Psoas muscle (tissue), 8 donors: Measurements from ENCODE around the gene HOXA6. TPM values are rescaled to one million over a fixed set of nuclear protein-coding genes. Genes with fewer than 3 reads are reported as not detected.

ENCODE experiments used
- ATAC-seq, 4 donors: fragments of 200-7000 bp; cut with Tn5 transposase; one replicate each; pipeline ENCODE4 v1.9.1; 2020; ENCODE audit warnings: moderate library complexity in 3 of 4, mild to moderate bottlenecking in 2 of 4
- DNase-seq, 2 donors: peaks; one replicate each; pipeline ENCODE4 v3.0.0-alpha.2; 2020
- H3K27ac ChIP-seq: fragments of 200-600 bp; one replicate; pipeline ENCODE4 v1.8.0; 2022
- H3K27me3 ChIP-seq, 3 donors: fragments of 200-600 bp in 1 of 3; one replicate each; pipeline versions ENCODE4 v1.6.1 to v1.8.0; 2013 to 2022; ENCODE audit warnings: low read length in 2 of 3, mild to moderate bottlenecking in 2 of 3, moderate library complexity in 1 of 3; ENCODE audit not compliant: insufficient read depth in 3 of 3
- H3K36me3 ChIP-seq, 2 donors: fragments of 200-600 bp in 1 of 2; one replicate each; pipeline versions ENCODE4 v1.6.1 to v1.8.0; 2013 to 2022; ENCODE audit warnings: low read depth in 1 of 2, mild to moderate bottlenecking in 1 of 2, moderate library complexity in 1 of 2; ENCODE audit not compliant: insufficient read depth in 1 of 2
- H3K4me1 ChIP-seq: fragments of 200-600 bp; one replicate; pipeline ENCODE4 v1.8.0; 2022
- H3K4me3 ChIP-seq: fragments of 200-600 bp; one replicate; pipeline ENCODE4 v1.8.0; 2022; ENCODE audit warnings: mild to moderate bottlenecking
- H3K9me3 ChIP-seq: fragments of 200-600 bp; one replicate; pipeline ENCODE4 v1.8.0; 2022
- CTCF ChIP-seq: fragments of 200-600 bp; IDR thresholded peaks from one replicate; pipeline ENCODE4 v1.8.0; 2022; ENCODE audit warnings: antibody characterized with exemption
- WGBS, 3 donors: extraction: QIAGEN DNeasy Blood & Tissue Kit; methylation state at CpG; one replicate each; pipeline versions ENCODE4 v1.1.6 to v1.1.7; 2013; 5-methylcytosine and 5-hydroxymethylcytosine counted together
- intact Hi-C, 2 donors: fragments of 100-400 bp; cut with DNase I; formaldehyde crosslinking; loops; one replicate each; pipeline versions ENCODE4 v1.11.0 to v1.14.2; 2022
- polyA plus RNA-seq, 3 donors: library from polyadenylated mRNA; stranded (reverse); fragments of 200-250 nt; gene quantifications; one replicate each; pipeline ENCODE4 v1.2.3, GENCODE V29; 2013
- total RNA-seq, 4 donors: library from RNA; stranded (reverse); fragmentation: NEBNext Ultra II Directional in 2 of 4; extraction: Animal tissue kit (Norgen Biotek cat#: 25700) in 2 of 4; gene quantifications; one replicate each; pipeline versions ENCODE4 v1.2.1 to v1.2.4, GENCODE V29; 2021 to 2023
- donor health status: healthy with polysubstance abuse.
- donor health status: DM: no; HTN: no; CAD: no; lungs with moderate emphysema.
- donor health status: Bipolar disorder and iron deficiency.
- donor health status: healthy.
- donor health status: DM: yes; HTN: yes; CAD: no.
- donor health status: DM: no; HTN: no; CAD: no.
- donor health status: DM: no; HTN: no; CAD: no.
- donor health status: DM: yes; HTN: yes; CAD: no.

HOXA6 gene
- total and polyA plus RNA-seq, 7 donors: 0.64 to 3.7 (median 2.9) TPM

DNA sequence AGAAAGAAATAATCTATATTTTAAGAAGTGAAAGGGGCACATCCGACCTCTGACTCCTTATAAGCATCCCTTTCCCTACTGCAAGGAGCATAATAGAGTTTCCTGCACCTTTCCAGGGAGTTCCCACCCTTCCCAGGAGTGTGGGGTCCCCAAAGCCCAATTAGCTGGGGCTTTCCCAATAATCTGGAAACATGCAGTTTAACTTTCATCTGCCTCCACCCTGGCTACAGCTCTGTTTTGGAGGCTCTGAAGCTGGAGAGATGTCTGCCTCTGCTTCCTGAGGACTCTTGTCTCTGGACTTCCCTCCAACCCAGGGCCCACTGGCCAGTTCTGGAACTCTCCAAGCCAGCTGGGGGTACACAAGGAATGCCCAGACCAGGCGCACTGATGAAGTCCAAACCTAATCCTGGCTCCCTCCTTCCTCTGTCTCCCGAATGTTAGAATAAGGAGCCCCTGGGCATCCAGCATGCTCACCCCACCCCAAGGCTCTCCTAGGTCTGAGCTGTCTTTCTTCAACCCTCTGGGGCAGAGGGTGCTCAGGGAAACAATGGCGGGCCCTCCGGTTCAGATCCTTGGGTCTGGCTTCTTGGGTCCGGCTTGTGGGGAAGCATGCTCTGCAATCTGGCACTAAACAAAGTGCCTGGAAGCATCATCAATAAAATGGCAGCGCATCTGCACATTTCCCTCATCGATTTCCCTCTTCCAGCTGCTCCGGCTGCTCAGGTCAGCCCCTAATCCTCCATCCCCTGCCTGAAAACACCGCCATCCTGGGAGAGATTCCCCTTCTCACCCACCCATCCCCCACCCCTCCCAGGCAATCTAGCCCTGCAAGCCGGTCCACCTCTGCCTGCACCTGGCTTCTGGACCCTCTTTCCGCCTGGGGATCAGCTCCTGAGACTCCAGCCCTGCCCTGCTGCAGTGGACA lies 30.4 kb downstream of the HOXA6 start:
- no peak for DNase-seq
- intact Hi-C loops: no loop called here
- Histone ChIP-seq H3K27ac (peak overlapping the region; percentile 64), H3K36me3 (peaks cover 0 to 8% of the 10 kb centered on the region in 2 donors), H3K4me1 (peaks cover 30% of the 10 kb centered on the region), H3K9me3 (no peaks in the 10 kb centered on the region), H3K4me3 (peak overlapping the region; percentile 46), H3K27me3 (no peaks in the 10 kb centered on the region)
- WGBS, 3 donors: 62 to 71% (median 70%) methylated on average over 12 of the region's 12 CpGs
- TF ChIP-seq CTCF: no peak
- no peak for ATAC-seq

DNA sequence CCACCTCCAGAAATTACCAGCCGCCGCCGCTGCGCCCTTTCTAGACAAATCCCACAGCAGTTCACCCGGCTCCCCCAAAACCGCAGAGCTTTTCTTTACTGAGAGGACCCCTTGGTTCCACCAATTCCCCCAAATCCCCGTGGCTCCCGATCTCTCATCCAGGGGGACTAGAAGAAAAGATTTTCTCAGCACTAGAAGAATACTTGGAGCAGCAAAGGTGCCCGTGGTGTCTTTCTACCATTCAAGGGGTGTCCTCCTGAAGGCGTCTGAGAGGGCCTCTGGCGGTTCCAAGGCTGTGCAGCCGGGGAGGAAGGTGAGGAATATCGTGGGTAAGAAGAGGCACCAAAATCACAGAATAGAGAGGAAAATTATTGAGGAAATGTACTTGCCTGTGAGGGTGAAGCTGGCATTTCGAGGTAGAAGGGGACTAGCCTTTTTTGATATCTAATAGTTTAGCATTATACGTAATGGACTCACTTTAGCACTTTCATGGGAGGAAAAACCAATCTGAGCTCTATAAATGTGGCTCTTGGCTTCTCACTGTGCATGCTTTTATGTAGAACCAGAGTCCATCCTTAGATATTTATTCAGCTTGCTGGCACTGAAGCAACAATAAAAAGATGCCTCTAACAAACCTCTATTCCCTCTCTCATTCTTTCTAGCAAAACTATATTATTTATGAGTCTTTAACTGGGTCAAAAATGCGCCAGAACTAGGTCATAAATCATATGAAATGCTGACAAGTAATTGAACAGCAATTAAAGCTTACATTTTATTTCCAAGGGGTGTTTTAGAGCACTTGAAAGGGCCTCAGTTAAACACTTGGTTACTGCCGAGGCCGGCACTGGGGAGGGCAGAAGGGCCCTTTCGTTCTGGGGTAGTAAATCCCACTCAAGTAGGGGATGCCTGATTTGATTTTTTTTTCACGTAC lies 31.3 kb downstream of the HOXA6 start:
- TF ChIP-seq CTCF: no peak
- DNase-seq: no peak
- H3K27me3 ChIP-seq: no peaks in the 10 kb centered on the region
- peak overlapping the region; percentile 64 for H3K27ac ChIP-seq
- H3K4me3 ChIP-seq: peak overlapping the region; percentile 46
- peaks cover 0 to 2% of the 10 kb centered on the region in 2 donors for H3K36me3 ChIP-seq
- no peak for ATAC-seq
- WGBS, 3 donors: 71 to 78% (median 74%) methylated on average over 20 of the region's 20 CpGs
- H3K9me3 ChIP-seq: no peaks in the 10 kb centered on the region
- intact Hi-C loops: no loop called here
- H3K4me1 ChIP-seq: peaks cover 34% of the 10 kb centered on the region

GRCh38 chr7:27115221-27116026 lies 32.1 kb downstream of the HOXA6 start:
- peak overlapping the region; percentile 64 for H3K27ac ChIP-seq
- ATAC-seq (no peak), DNase-seq (peak in 1 of 2 donors; percentile 49)
- peak overlapping the region; percentile 46 for H3K4me3 ChIP-seq
- intact Hi-C loops: no loop called here
- H3K4me1 ChIP-seq: peaks cover 34% of the 10 kb centered on the region
- H3K27me3 ChIP-seq: no peaks in the 10 kb centered on the region
- H3K36me3 ChIP-seq: peaks cover 0 to 2% of the 10 kb centered on the region in 2 donors
- no peaks in the 10 kb centered on the region for H3K9me3 ChIP-seq
- no peak for TF ChIP-seq CTCF
- 66 to 72% (median 71%) methylated on average over 45 of the region's 45 CpGs for WGBS, 3 donors

DNA sequence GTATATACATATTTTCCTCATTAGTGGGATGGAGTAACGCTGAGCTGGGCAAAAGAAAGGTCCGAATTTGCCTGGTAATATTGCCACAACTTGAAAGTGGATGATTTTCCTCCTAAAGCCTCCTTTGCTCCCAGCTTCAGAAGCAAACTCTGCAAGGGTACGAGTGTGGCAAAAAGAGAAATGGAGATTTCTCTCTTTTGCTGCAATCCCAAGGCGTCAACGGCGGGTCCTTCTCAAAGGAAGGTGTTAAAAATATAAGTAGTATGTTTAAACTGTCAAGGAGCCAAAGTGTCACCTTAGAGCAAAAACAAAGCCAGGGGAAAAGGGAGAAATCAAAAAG lies 32.7 kb downstream of the HOXA6 start:
- DNase-seq (no peak), ATAC-seq (no peak)
- no peaks in the 10 kb centered on the region for H3K9me3 ChIP-seq
- H3K36me3 ChIP-seq: peaks cover 0 to 2% of the 10 kb centered on the region in 2 donors
- intact Hi-C loops: no loop called here
- H3K4me1 ChIP-seq: peaks cover 33% of the 10 kb centered on the region
- no peak for TF ChIP-seq CTCF
- no peaks in the 10 kb centered on the region for H3K27me3 ChIP-seq
- peak overlapping the region; percentile 46 for H3K4me3 ChIP-seq
- H3K27ac ChIP-seq: peak overlapping the region; percentile 64
- WGBS, 3 donors: 70 to 72% (median 70%) methylated on average over 6 of the region's 6 CpGs
